DOHH2 (cell line): ENCODE data around the gene FAM219A.

Experiments
- H3F3A ChIP-seq: fragments of 200-600 bp; sonication (generic), shearing (Covaris generic); 2 replicates; pipeline ENCODE4 v1.6.0; 2016; ENCODE audit warnings: antibody characterized with exemption, mild to moderate bottlenecking; ENCODE audit not compliant: control insufficient read depth, insufficient read depth
- H3K27ac ChIP-seq: fragments of 200-600 bp; sonication (generic); 2 replicates; pipeline ENCODE4 v1.5.1; 2014; ENCODE audit warnings: low read depth, mild to moderate bottlenecking, low read length, moderate library complexity
- H3K27me3 ChIP-seq: fragments of 200-600 bp; sonication (generic); 2 replicates; pipeline ENCODE4 v1.6.1; 2014; ENCODE audit warnings: mild to moderate bottlenecking, low read length, mixed read lengths; ENCODE audit not compliant: control insufficient read depth
- H3K36me3 ChIP-seq: fragments of 200-600 bp; sonication (generic); 2 replicates; pipeline ENCODE4 v1.6.1; 2014; ENCODE audit warnings: mild to moderate bottlenecking, low read length, moderate library complexity, mixed read lengths; ENCODE audit not compliant: control insufficient read depth
- H3K4me1 ChIP-seq: fragments of 200-600 bp; sonication (generic); 2 replicates; pipeline ENCODE4 v1.6.1; 2014; ENCODE audit warnings: mild to moderate bottlenecking, low read length, mixed read lengths; ENCODE audit not compliant: control insufficient read depth
- H3K4me2 ChIP-seq: fragments of 200-600 bp; sonication (generic); 2 replicates; pipeline ENCODE4 v1.6.0; 2014; ENCODE audit warnings: mild to moderate bottlenecking, low read length, moderate library complexity
- H3K4me3 ChIP-seq: fragments of 200-600 bp; sonication (generic); 2 replicates; pipeline ENCODE4 v1.5.1; 2014; ENCODE audit warnings: mild to moderate bottlenecking, low read length, mixed read lengths
- H3K79me2 ChIP-seq: fragments of 200-600 bp; sonication (generic); 2 replicates; pipeline ENCODE4 v1.6.1; 2014; ENCODE audit warnings: mild to moderate bottlenecking, low read length, mixed read lengths; ENCODE audit not compliant: control insufficient read depth
- H3K9me2 ChIP-seq: fragments of 200-600 bp; sonication (generic); replicated peaks from 2 replicates; pipeline ENCODE4 v1.6.1; 2014; ENCODE audit warnings: mild to moderate bottlenecking, low read length, mixed read lengths; ENCODE audit not compliant: control insufficient read depth
- H3K9me3 ChIP-seq: fragments of 200-600 bp; sonication (generic); 2 replicates; pipeline ENCODE4 v1.6.1; 2014; ENCODE audit warnings: antibody characterized with exemption, low read length, mixed read lengths; ENCODE audit not compliant: control insufficient read depth, insufficient read depth
- H4K20me1 ChIP-seq: fragments of 200-600 bp; sonication (generic); 2 replicates; pipeline ENCODE4 v1.6.0; 2014; ENCODE audit warnings: low read depth, mild to moderate bottlenecking, antibody characterized with exemption, low read length, moderate library complexity; ENCODE audit not compliant: control insufficient read depth, insufficient read depth
- EZH2phosphoT487 ChIP-seq: fragments of 200-600 bp; sonication (generic); IDR thresholded peaks from 2 replicates; pipeline ENCODE4 v1.6.1; 2017; ENCODE audit warnings: borderline replicate concordance, mild to moderate bottlenecking, antibody characterized with exemption, low read length, moderate library complexity, mixed read lengths
- TF ChIP-seq, protein P1 (sequence below): fragments of 200-600 bp; sonication (generic); IDR thresholded peaks from one replicate; pipeline ENCODE4 v1.5.1; 2014; ENCODE audit warnings: antibody characterized with exemption, mild to moderate bottlenecking, low read depth, low read length; ENCODE audit not compliant: poor library complexity, severe bottlenecking

Gene FAM219A

DNA sequence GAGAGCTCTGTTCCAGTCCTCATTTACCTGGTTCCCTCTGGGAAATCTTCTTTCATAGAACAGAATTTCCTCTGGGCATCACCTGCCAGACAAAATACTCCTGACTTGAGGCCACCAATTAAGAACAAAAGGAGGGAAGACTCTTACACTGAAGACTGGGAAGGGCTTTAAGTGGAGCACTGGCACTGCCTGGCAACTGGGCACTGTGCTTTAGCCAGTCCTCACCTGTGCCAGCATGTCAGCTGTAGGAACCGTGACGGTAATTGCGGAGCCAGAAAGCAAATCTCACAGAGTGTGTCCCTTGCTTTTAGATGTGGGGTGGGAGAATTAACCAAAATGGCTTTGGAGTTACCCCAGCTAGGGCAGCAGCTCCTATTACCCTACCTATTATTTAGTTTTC lies 40.6 kb downstream of the FAM219A start:
- H3K9me2 ChIP-seq = no peaks in the 10 kb centered on the region
- H3K4me2 ChIP-seq = no peak overlapping the region
- no peaks in the 10 kb centered on the region for H3K79me2 ChIP-seq
- H3K4me1 ChIP-seq = no peaks in the 10 kb centered on the region
- TF ChIP-seq, protein P1, sequence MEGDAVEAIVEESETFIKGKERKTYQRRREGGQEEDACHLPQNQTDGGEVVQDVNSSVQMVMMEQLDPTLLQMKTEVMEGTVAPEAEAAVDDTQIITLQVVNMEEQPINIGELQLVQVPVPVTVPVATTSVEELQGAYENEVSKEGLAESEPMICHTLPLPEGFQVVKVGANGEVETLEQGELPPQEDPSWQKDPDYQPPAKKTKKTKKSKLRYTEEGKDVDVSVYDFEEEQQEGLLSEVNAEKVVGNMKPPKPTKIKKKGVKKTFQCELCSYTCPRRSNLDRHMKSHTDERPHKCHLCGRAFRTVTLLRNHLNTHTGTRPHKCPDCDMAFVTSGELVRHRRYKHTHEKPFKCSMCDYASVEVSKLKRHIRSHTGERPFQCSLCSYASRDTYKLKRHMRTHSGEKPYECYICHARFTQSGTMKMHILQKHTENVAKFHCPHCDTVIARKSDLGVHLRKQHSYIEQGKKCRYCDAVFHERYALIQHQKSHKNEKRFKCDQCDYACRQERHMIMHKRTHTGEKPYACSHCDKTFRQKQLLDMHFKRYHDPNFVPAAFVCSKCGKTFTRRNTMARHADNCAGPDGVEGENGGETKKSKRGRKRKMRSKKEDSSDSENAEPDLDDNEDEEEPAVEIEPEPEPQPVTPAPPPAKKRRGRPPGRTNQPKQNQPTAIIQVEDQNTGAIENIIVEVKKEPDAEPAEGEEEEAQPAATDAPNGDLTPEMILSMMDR = no peak
- no peak for TF ChIP-seq EZH2phosphoT487
- H3F3A ChIP-seq = no peaks in the 10 kb centered on the region
- H3K36me3 ChIP-seq = no peaks in the 10 kb centered on the region
- H3K27me3 ChIP-seq = no peaks in the 10 kb centered on the region
- H3K27ac ChIP-seq = no peak overlapping the region
- no peaks in the 10 kb centered on the region for H3K9me3 ChIP-seq
- H3K4me3 ChIP-seq = no peak overlapping the region
- 0 out of 2 replicates have a peak, but pooled peaks cover 3% of the 10 kb centered on the region for H4K20me1 ChIP-seq

DNA sequence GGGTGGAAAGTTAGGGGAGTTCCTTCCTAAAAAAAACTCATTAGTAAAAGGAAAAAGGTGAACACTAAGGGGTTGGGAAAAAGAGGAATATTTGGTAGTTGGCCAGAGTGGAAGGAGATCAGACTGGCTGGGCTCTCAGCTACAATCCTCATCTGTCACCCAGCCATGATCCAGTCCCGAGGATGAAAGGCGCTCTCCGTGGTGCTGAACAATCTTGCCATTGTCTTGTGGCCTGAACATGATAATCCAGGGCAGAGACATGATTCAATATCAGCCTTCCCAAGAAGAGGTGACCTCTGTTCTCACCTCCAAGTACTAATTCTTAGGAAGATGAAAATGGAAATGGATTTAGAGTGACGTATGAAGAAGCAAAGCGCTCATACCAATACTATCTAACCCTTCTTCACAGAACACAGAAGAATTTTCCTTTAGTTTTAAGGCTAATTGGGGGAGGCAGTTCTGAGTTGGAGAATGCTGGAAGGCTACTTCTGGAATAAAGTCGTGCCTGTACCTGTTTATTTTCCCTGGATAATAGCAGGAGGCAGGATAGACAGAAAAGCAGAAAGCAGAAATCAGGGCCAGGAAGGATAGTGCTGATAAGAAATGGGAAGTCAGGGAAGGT lies 45.0 kb downstream of the FAM219A start:
- Histone ChIP-seq H3K4me3 (no peak overlapping the region), H4K20me1 (no peaks in the 10 kb centered on the region)
- no peak for TF ChIP-seq EZH2phosphoT487
- TF ChIP-seq, protein P1 = no peak

DNA sequence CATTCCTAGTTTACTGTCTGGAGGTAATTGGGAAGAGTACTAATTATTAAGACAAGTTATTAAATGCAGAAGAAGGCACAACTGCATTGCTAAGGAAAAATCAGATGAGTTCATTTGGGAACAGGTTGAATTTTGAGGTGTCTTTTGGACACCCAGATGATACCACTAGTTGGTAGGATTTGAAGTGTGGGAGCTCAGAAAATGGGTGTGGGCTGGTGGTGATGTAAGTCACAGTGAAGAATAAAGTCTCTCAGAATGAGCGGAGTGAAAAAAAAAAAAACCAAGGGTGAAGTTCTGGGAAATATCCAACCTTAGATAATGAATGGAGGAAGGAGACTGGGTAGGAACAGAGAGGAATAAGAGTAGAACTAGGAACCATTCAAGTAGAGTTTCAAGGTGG lies 46.0 kb downstream of the FAM219A start:
- no peak overlapping the region for H3K4me2 ChIP-seq
- H3K9me3 ChIP-seq = no peaks in the 10 kb centered on the region
- no peaks in the 10 kb centered on the region for H3K27me3 ChIP-seq
- H3K4me1 ChIP-seq = no peaks in the 10 kb centered on the region
- no peaks in the 10 kb centered on the region for H3F3A ChIP-seq
- H3K36me3 ChIP-seq = no peaks in the 10 kb centered on the region
- no peaks in the 10 kb centered on the region for H3K79me2 ChIP-seq
- H3K9me2 ChIP-seq = no peaks in the 10 kb centered on the region
- H4K20me1 ChIP-seq = no peaks in the 10 kb centered on the region
- H3K4me3 ChIP-seq = no peak overlapping the region
- H3K27ac ChIP-seq = no peak overlapping the region
- TF ChIP-seq EZH2phosphoT487 = no peak
- TF ChIP-seq, protein P1 = no peak

More for the DNA sequence above, 45.0 kb downstream of the FAM219A start:
- Histone ChIP-seq H3K27me3 (no peaks in the 10 kb centered on the region), H3K79me2 (no peaks in the 10 kb centered on the region), H3K9me2 (no peaks in the 10 kb centered on the region), H3K4me1 (no peaks in the 10 kb centered on the region), H3K4me2 (no peak overlapping the region), H3F3A (no peaks in the 10 kb centered on the region), H3K27ac (no peak overlapping the region), H3K36me3 (no peaks in the 10 kb centered on the region), H3K9me3 (no peaks in the 10 kb centered on the region)
